ENCODE measurements around the gene CEP162.
"Not testable (repeated sequence)": the region's sequence is repeated elsewhere in the genome, so short reads cannot be mapped to it uniquely, and the experiment has no call there.

Gene CEP162

GRCh38 chr6:84086056-84086455 is 141.4 kb downstream of the CEP162 start:
- no peak for DNase-seq

- DNase-seq: not testable (repeated sequence)
Observed at GRCh38 chr6:84084705-84085104, 142.7 kb downstream of the CEP162 start.

GRCh38 chr6:84082689-84083265 is 144.7 kb downstream of the CEP162 start:
- no peak for DNase-seq

- DNase-seq: no peak
Observed at GRCh38 chr6:84081222-84081621, 146.2 kb downstream of the CEP162 start.

- DNase-seq: no peak
Observed at GRCh38 chr6:84078335-84078734, 149.1 kb downstream of the CEP162 start.

GRCh38 chr6:84077645-84078044 is 149.8 kb downstream of the CEP162 start:
- DNase-seq: no peak

- DNase-seq: no peak
Observed at GRCh38 chr6:84074988-84075781, 152.3 kb downstream of the CEP162 start.

Measured in activated gamma-delta T cell treated with Interleukin-2 at 50 U/mL for 16 hours (primary cell).